Dermis blood vessel endothelial cell (primary cell): ENCODE results near the gene PMEPA1. TPM values are rescaled to one million over a fixed set of nuclear protein-coding genes. Genes with fewer than 3 reads are reported as not detected.
A peak's percentile ranks its signal among the peaks of the same experiment; 100 is the strongest.

Experiments used
- DNase-seq: peaks from one replicate; pipeline ENCODE4 v3.0.0; 2010
- total RNA-seq: library from RNA; depleted of rRNA; stranded (reverse); fragments of >200 nt; gene quantifications from 2 replicates; pipeline ENCODE4 v1.2.3, GENCODE V29; 2014

PMEPA1 gene, protein sequence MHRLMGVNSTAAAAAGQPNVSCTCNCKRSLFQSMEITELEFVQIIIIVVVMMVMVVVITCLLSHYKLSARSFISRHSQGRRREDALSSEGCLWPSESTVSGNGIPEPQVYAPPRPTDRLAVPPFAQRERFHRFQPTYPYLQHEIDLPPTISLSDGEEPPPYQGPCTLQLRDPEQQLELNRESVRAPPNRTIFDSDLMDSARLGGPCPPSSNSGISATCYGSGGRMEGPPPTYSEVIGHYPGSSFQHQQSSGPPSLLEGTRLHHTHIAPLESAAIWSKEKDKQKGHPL
- total RNA-seq: 0.93 and 1.9 TPM in 2 replicates

DNA sequence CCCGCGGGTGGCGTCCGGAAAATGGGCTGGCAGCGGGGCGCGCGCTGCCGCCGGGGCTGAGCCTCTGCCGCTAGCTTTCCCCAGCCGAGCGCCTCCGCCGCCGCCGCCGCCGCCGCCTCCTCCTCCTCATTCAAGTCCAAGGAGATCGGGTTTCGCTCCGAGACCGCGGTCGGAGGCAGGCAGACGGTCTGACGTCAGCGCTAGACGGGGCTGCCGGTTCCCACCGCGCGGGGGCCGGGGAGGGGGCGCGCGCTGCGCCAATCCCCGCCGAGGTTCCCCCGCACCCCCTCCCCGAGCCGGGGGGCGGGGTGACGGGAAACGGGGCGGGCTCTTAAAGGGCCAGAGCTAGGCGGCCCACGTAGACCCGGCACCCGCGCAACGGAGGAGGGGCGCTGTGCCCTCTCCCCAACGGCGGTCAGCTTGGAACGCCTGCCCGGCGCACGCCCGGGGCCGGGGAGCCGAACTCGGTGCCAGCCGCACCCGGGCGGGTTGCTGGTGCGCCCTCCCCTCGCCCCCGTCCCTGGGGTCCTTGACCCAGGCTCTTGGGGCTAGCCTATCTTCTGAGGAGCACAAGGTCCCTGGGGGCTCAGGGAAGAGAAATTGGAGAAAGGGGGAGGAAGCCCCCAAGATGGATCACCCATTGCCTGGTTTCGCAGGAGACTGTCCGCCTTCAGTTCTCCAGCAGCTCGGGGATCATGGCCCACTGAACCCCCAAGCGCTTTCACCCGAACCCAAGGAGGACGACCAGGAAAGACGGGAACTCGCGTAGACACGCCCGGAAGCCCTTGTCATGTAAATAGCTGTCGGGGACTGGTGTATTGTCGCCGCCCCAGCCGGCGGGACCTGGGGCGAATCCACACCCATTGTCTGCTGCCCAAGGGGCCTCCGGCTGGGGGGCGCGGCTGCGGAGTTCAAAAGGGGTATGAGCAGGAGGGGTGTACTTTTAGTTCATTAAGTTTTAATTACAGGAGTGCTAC is at the start of gene PMEPA1:
PMEPA1 (minus strand) TSS at position 193 of the 977 bp plus-strand sequence. CDS start 433 bp downstream, outside the sequence.
- peak; percentile 95 for DNase-seq

DNA sequence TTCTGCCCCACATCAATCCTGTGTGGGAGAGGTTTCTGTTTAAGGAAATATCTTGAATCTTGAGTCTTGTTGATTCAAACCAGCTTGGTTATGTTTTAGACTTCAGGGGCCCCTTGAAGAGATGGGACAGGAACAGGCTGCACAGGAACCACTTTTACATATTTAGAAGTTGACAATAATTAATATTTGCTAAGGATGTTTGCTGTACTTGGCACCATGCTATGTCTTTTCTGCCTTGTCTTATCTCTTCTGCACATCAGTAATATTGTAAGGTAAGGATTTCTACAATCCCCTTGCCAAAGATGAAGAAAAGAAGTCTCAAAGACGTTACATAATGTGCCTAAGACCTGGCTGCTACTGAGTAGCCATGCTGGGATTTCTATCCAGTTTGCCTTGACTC is 48.0 kb upstream of the PMEPA1 start:
- no peak for DNase-seq

DNA sequence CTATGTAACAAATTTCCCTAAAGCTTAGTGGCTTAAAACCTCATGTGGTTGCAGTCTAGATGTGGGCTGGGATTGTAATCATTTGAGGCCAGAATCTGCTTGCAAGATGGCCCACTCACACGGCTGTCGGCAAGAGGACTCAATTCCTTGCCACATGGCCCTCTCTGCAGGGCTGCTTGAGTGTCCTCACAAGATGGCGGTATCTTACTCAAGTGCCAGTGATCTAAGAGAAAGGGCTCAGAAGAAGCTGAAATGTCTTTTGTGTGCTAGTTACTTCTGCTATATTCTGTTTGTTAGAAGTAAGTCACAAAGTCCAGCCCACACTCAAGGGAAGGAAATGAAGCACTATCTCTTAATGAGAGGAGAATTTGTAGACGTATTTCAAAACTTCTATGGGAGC is 47.1 kb upstream of the PMEPA1 start:
- DNase-seq: no peak

DNA sequence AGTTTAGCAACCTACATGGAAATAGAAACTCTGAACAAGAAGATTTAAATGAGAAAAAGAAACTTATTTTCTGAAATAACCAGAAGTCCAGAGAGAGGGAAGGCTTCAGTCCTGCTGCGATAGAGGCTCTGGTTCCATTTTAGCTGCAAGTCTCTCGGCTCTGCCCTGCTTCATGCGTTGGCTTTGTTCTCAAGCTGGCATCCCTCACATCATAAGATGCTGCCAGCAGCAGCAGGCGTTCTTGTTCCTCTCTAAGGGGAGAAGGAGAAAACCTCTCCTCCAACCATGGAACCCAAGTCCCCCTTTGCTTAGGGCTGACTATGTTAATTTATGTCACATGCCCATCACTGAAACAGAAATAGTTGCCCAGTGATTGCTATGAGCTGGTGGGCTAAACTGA is 46.4 kb upstream of the PMEPA1 start:
- DNase-seq: no peak

DNA sequence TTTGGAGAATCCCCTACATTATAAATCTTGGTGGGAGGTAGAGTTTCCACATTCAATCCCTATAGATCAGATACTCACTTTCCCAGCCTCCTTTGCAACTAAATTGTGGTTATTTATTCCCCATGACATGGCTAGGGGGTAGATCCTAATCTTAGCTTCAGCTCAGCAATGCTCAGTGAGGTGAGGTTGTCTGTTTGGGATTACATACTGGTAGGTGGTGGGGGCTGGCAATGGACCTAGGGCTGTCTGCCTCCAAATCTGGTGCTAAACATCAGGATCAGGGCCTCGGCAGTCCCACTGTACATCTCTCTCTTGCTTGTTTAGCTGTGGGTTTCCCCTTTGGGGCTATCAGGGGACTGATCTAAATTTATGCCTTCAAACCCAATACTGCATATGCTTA is 45.8 kb upstream of the PMEPA1 start:
- DNase-seq: no peak

DNA sequence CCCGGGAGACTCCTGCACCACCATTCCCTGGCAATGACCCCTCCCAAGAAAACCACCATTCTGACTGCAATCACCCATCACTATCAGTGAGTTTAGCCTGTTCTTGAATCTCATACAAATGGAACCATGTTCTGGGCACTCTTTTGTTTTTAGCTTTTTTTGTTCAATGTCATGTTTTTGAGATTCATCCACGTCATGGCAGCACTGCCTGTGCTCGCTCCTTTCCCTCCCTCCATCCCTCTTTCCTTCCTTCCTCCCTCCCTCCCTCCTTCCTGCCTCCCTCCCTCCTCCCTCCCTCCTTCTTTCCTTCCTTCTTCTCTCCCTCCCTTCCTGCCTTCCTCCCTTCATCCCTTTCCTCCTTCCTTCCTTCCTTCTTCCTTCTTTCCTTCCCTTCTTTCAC is 44.4 kb upstream of the PMEPA1 start:
- DNase-seq: no peak

DNA sequence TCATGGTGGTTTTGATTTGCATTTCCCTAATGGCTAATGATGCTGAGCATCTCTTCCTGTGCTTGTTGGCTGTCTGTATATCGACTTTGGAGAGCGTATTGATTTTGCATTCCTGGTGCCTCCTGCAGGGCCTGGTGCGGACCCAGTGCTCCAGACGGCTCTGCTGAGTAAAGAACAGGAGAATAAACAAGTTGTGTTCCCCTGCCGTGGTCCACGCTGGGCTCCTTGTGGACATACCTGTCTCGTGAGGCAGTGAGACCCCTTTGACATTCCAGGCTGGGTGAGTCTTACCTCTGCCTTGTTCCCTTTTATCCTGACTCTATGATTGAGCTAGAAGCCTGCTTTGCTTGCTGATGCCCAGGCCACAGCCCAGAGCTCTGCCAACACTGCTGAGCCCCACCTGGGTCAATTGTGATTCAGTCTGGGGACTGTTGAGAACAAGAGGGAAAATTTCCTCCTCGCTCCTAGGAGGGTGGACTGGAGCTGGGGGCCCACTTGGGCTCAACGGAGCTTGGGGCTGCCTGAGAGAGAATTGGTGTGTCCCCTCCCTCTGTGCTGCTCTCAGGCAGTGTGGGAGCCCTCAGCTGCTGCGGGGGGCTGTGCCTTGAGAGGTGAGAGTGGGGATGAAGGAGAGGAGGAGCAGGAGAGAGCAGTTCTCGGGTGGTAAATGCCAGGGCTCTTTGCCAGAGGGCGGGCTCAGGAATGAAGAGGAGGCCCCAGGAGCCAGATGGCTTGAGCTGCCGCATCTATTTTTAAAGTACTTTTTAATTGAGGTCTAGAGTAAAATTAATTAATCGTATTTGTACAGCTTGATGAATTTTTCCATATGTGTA is 43.7 kb upstream of the PMEPA1 start:
- no peak for DNase-seq

DNA sequence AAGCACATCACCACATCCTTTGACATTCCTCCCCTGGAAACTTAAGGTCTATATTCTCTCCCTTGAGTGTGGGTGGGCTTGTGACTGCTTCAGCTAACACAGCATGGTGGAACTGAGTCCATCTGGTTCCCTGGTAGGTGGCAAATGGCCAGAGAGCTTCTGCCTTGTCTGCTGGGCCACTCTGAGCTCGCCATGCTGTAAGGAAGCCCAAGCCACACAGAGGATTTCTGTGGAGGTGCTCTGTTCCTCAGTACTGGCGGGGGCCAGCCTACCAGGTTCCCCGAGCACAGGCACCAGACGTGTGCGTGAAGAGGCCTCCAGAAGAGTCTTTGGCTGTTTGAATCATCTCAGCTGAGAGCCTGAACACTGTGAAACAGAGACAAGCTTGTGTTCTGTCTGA is 41.6 kb upstream of the PMEPA1 start:
- DNase-seq: no peak

DNA sequence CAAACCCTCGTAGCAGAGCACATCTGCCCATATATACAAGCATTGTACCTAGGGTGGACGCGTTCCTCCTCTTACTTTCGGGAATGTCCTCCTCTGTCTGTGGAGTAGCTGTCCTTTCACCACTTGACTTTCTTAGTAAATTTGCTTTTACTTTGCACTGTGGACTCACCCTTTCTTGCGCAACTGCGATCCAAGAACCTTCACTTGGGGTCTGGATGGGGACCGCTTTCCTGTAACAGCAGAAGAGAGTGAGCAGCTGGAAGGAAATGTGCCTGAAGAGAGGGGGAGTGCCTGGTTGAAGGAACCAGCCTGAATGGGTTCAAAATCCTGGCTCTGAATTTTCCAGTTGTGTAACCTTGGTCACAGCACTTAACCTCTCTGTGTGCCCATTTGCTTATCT is 40.1 kb upstream of the PMEPA1 start:
- no peak for DNase-seq

DNA sequence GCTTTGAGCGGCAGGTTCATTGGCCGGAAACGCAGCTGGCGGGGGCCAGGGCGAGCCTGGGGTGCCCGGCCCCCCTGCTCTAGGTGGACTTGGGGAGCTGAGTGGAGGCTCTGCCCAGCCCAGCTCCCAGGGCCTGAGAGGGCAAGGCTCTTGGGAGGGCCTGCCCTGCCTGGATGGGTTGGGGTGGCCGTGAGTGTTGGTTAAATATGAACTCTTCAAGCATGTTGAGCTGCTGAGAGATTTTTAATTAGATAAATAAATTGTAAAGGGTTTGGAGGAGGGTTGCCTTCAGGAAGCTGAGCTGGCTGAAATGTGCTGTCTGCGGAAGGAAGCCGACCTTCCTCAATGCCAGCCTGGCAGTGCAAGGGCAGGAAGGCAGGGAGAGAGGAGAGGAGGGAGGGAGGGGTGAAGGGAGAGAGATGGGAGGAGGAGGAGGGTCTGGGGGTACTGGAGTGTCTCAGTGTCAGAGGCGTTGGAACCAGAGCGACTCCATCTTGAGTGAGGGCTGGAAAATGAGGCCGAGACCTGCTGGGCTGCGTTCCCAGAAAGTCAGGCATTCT is 39.4 kb upstream of the PMEPA1 start:
- DNase-seq: peak; percentile 56

DNA sequence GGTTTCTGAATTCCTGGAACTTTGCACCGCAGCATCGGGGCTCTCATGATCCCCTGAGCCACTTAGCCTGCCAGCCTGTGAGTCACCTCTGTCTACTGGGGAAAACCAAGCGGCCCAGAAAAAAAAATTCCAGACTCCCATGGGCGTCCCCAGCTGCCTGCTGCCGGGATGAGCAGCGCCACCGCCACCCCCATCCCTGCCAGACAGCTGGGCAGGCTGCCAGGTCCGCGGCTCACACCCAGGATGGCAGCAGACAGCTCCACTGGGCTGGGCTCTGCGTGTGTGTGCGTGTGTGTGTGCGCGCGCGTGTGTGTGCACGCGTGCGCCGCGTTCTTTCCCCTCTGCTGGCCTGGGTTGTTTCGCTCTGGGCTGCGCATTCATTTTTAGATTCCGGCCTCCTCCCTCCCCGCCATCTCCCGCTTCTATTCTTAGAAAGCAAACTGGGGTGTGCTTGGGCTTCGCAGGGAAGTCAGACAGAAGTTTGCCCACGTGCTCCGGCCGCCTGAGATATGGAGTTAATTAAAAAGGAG is 38.9 kb upstream of the PMEPA1 start:
- peak; percentile 71 for DNase-seq

DNA sequence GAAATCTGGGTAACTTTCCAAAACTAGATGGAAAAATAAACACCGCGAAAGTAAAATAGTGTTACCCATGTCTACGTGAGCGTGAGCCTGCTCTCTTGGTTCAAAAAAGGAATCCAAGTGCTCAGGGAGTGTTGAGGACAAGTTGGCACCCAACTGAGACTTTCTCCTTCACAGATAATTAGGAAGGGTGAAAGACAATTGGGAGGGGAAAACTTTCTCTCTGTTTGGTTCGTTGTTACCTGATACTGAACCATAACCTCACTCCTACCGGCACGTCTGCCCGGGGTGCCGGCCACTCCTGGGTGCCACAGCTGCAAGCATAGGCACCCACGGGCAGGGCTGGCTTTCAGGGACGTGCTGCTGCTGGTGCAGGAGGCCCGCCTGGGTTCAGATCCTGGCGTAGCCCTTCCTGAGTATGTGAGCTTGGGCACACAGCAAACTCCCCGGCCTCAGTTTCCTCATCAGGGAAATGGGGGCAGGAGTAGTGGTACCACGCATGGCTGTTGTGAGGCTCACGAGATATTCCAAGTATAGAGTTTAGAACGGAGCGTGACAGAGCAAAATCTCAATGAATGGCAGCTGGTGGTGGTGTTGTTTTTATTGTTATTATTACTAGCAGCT is 38.2 kb upstream of the PMEPA1 start:
- no peak for DNase-seq

DNA sequence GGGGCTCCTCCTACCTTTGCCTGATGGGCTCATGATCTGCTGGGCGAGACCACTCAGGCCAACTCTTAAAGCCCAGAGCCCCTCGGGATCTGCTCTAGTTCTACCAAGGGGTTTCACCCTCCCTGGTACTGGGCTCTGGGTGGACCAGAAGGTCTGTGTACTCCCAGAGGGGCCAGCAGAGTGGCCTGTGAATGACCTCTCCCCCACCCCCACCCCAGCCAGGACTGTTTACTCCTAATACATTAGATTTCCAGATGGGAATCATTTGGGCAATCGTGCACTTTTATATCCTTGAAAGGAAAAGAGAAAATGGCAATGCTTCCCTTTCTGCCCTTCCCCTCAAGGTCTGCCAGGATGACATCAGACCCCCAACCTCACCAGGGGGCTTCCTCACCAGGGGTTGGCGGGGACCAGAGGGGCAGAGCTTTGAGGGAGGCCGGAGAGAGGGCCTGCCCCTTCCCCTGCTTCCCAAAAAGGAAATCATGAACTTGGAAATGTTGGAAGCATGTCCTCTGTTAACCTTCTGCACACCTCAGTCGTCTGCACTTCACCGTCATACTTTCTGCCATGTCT is 37.1 kb upstream of the PMEPA1 start:
- DNase-seq: peak; percentile 8

DNA sequence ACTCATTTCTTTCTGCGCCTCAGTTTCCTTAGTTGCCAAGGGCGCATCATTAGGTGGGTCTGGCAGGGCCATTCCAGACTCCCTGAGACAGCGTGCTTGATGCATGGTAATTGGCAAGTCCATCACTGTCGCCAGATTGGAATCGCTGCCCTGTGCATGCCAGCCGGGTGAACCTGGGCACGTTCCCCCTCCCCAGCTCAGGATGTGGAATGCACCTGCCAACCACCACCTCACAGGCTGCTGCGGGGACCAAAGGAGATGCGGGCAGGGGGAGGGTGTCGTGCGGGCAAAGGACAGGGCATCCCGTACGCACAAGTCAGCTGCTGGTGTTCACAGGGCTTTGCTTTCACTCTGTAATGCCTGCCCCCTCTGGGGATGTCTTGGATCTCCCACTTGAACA is 36.4 kb upstream of the PMEPA1 start:
- no peak for DNase-seq

DNA sequence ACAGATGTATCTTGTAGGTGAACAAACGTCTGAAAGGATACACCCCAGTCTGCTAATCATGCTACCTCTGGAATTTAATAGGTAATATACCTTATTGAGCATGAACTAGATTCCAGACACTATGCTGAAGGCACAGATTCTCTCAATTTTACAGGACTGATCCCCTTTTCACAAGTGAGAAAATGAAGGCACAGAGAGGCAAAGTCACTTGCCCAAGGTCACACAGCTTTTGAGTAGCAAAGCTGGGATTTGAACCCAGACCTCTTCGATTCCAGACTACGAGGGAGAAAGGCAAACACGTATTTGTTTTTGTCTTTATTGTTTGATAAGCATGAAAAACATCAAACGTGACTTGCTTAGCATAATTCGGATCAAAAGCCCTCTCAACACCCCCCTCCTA is 34.4 kb upstream of the PMEPA1 start:
- DNase-seq: no peak

DNA sequence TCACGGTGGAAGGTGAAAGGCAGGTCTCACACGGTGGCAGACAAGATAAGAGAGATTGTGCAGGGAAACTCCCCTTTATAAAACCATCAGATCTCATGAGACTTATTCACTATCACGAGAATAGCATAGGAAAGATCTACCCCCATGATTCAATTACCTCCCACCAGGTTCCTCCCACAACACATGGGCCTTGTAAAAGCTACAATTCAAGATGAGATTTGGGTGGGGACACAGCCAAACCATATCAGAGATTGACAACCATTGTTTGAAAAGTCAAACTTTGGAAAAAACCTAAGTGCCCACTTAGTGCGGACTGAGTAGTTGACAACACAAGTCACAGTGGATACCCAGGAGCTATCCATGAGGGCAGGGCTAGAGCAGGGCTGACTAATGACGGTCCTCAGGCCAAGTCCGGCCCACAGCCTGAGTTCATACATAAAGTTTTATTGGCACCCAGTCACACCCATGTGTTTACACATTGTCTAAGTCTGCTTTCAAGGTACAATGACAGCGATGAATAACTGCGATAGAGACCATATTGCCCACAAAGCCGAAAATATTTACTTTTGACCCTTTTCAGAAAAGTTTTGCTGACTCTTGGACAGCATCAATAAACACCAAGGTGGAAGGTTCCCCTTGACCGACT is 33.8 kb upstream of the PMEPA1 start:
- no peak for DNase-seq

DNA sequence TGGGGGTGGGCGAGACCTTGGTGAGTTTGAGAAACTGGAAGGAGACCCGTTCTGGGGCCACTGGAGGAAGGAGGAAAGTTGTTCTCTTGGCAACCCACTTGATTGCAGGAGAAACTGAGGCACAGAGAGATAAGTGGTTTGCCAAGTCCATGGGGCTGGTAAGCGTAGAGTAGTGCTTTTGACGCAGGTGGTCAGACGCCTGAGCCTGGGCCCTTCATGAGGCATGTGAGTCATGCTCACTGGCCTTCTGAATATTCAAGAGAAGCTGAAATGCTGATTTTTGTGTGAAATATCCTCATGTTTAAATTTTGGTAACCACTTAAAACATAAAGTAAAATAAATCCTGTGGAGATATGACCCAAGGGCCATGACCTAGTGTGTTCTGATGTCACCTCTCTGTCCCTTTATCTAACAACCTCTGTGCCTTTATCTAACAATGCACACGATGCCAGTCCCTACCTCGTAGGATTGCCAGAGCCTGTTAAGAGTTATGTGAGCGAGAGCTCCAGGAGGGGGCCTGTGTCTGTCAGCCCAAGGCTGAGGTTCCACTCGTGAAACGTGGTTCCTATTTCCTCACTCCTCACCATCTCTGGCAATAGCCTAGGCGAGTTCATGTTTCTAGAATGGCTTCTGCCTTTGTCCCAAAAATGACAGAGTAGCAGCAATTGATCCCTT is 32.8 kb upstream of the PMEPA1 start:
- no peak for DNase-seq

DNA sequence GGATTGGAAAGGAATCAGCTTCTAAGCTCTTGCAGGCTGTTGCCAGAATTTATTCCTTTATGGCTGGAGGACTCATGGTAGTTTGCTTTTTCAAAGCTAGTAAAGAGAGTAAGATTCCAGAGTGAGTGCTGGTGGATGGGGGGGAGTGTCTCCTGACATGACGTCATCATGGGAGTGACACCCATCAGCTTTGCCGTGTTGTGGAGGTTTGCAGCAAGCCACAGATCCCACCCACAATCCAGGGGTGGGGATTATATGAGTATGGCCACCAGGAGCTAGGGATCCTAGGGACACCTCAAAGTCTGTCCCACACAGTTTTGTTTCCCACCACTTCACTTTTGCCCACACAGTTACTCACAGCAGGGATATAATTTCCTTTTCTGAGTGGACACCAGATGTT is 28.7 kb upstream of the PMEPA1 start:
- no peak for DNase-seq

DNA sequence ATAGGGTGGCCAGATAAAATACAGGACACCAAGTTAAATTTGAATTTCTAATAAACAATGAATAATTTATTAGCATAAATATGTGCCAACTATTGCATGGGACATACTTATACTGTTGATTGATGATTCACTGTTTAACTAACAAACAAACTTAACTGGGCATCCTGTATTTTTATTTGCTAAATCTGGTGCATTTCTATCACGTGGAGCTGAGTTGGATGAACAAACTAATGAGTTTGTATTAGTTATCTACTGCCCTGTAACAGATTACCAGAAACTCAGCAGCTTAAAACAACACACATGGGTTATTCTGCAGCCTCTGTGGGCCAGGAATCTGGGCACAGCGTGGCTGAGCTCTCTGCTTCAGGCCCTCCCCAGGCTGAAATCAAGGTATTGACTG is 28.2 kb upstream of the PMEPA1 start:
- DNase-seq: no peak

DNA sequence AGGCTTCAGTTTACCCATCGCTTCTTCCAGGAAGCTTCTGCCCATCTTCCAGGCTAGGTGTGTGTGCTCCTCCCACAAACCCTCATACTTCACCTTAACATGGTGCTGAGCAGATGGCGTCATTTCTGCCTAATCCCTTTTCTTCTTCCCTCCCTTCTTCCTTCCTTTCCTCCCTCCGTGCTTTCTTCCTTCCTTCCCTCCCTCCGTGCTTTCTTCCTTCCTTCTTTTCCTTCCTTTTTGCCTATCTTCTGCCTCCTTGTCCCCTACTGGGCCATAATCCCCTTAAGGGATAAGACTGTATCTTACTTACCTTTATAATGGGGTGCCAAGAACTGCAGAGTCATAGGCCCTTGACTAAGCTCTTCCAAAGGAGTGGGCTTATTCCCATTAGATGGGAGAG is 27.5 kb upstream of the PMEPA1 start:
- no peak for DNase-seq
